Amniotic stem cell (primary cell): ENCODE data around the gene GUCY1B1.
"Not testable (repeated sequence)": the region's sequence is repeated elsewhere in the genome, so short reads cannot be mapped to it uniquely, and the experiment has no call there.

Experiments
- DNase-seq: peaks from one replicate; lab custom pipeline; 2025; lab: John Stamatoyannopoulos, UW

GUCY1B1 gene

DNA sequence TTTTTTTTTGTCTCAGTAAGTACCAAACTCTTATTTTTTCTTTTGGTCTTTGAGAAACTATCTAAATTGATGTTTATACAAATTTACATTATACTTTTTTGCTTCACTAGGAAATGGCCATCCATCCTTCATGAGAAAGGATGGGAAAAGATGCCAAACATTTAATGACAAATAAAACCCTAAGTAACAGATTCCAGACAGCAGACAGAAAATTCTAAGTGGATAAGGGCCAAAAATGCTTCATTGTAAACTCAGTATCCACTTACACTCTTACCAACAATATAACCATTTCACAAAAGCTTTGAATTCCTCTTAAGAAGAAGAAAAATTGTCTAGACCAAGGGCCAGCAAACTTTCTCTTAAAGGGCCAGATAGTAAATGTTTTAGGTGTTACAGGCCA is 3.5 kb downstream of the GUCY1B1 start:
- DNase-seq = no peak

GRCh38 chr4:155763551-155763950 is 4.7 kb downstream of the GUCY1B1 start:
- DNase-seq = no peak

DNA sequence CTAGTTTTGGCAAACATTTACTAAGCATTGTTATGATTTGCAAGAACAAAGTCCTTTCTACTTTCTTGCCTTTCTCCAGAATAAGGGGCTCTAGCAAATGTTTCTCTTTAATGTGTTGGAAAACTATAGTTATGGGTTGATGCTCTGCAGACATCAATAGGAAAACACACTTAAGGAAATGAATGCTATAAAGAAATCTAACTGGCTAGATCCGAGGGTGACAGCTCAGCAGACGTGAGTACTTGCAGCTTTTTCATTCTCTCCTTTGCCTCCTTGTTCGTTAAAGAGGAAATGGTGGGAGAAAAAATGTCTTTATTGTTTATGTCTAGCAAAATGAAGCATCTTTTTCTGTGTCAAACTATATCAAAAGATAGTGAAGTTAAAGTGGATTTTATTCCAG is 6.3 kb downstream of the GUCY1B1 start:
- DNase-seq = no peak

DNA sequence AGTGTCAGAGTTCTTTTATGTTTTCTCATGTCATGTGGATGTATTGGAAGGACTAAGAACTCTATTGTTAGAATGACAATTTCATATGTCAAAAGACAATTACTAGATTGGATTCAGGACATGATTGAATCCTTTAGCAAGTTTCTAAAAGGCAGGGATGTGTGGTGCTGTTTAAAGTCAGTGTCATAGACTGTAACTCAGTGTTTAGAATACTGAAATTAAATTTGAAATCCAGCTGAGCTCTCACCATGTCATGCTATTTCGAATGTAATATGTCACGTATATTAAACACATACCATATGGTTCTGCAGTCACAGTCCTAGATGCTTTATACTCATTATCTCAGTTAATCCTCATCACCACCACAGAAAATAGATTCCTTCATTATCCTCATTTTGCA is 7.8 kb downstream of the GUCY1B1 start:
- DNase-seq = no peak

GRCh38 chr4:155768370-155768769 is 9.5 kb downstream of the GUCY1B1 start:
- no peak for DNase-seq

GRCh38 chr4:155769090-155769489 is 10.3 kb downstream of the GUCY1B1 start:
- no peak for DNase-seq

DNA sequence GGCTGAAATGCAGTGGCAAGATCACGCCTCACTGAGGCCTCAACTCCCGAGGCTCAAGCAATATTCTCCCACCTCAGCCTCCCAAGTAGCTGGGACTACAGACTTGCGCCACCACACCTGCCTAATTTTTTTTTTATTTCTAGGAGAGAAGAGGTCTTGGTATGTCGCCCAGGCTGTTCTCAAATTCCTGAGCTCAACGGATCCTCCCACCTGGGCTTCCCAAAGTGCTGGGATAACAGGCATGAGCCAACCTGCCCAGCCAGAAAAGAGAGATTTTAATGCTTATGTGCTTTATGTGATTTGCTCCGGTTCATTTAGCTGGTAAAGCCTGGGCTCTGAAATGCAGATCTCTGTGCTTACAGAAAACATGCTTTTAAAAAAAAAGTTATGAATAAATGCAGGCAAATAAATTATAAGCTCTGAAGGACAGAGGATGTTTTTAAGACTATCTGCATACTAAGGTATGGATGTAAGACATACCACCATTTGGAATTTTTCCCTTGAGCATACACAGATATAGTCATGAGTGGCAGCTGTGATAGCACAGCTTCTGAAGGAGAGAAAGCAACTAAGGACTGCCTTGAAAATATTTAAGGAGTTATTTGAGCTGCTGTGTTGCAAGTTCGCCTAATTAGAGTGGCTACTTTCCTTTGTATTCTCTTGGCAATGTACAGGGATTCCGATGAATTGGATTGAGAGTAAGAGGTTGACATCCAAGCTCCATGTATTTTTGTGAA is 13.8 kb downstream of the GUCY1B1 start:
- DNase-seq = no peak

GRCh38 chr4:155773196-155773800 is 14.5 kb downstream of the GUCY1B1 start:
- DNase-seq = no peak

DNA sequence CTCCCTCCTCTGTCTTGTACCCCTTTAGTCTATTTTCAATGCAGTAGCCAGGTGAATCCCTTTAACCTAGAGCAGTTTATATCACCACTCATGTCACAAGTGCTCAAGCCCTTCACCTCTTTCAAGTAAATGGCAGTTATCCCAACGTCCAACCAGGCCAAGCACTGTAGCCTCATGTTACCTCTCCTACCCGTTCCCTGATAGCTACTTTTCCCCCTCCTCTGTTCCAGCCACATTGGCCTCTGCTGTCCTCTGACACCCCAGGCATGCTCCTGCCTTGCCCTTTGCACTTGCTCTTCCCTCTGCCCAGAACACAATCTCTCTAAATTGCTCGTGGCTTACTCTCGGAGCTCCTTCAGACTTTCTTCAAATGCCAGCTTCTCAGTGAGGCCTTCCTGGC is 15.2 kb downstream of the GUCY1B1 start:
- no peak for DNase-seq

DNA sequence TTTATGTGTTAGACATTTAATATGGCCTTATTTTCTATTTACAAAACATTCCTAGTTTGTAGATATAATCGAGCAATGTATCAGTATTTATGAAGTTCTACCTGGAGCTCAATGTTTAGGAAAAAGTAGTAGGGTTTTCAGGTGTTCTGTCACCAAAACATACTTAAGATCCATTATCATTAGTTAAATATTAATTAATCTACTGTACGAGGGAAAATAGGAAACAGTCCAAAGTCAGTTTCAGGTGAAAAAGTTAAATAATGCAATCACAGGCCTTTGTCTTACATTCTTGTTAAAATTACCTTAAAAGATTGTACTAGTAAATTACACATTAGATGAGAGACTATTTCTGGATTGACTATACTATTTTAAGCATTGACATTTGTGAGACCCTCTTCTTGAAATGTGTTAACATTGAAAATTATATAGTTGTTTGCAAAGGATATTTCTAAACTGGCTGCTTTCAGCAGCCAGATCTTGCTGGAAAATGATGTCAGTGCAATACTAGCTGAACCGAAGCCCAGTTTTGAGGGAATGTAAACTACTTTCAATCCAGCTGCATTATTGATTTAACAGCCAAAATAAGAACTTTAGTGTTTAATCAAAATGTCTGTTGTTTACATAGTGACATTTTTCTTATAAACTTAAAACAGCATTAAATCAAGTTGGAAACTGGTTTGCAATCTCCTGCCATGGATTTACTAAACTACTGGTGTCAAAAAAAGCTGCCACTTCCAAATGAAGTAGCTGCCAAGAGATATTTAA is 19.3 kb downstream of the GUCY1B1 start:
- DNase-seq = no peak

- no peak for DNase-seq
Measured at GRCh38 chr4:155780775-155781174, 22.0 kb downstream of the GUCY1B1 start.

DNA sequence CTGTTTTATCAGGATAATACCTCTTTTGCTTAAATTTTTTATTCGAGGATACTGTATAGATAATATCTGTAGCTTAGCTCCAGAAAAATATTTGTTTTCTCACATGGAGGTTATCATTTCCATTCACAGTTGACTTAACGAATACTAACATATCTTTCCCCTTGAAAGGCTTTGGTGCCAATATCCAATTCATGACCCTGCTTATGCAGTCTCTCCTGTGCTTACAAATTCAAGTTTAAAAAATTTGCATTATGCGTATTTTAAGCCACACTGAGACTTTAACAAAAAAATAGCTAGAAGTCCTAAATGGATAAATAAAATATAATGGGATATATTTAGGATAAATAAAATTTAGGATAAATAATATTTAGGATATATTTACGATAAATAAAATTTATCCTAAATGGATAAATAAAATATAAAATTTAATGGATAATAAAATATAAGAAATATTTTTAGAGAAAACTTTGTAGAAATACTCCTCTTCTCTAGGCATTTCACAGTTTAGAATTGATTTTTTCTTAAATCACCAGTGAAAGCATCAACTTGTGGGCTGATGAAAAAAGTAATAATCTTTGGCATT is 22.5 kb downstream of the GUCY1B1 start:
- DNase-seq = no peak

- no peak for DNase-seq
Measured at GRCh38 chr4:155784637-155785036, 25.8 kb downstream of the GUCY1B1 start.

DNA sequence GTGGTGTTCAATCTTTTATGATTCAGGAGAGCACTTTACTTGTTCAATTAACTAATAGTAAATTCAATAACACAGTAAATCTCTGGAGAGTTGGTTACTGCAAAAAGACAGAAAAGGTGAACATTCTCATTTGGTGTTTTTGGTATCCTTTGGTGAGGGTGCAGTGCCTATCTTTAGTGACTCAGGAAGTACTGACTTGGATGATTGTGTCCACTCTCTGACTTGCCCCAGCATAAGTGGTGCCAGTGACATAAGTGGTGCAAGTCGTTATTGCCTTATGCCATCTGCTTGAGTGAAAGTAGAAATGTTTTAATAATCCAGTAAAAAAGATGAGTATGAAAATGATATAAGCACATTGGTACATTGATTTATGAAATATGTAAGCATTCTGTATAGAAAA is 27.0 kb downstream of the GUCY1B1 start:
- DNase-seq = no peak

DNA sequence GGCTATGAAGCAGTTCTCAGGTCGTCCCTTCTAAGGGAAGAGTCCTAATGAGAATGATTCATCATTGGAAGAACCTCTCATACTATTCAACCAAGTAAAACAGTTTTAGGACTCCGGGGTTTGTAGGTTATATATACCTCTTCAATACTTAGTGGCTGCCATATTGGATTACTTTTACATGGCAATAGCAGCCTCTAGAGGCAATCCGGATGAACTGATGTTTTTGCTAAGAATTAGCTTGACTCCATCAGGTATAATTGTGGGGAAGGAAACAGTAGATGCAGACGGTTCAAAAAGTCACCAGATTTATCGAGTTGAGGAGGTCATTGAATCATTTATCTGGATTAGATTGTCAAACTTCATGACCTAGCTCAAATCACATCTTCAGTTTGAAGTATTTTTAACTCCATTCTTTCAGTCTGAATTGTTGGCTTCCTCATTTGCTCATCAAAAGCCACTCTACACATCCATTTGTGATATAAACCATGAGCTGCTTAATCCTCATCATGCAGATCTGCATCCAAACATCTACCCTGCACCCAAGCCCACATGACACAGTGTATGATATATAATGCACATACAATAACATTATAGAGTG is 28.4 kb downstream of the GUCY1B1 start:
- DNase-seq = no peak

- no peak for DNase-seq
Measured at GRCh38 chr4:155789391-155789790, 30.6 kb downstream of the GUCY1B1 start.

DNA sequence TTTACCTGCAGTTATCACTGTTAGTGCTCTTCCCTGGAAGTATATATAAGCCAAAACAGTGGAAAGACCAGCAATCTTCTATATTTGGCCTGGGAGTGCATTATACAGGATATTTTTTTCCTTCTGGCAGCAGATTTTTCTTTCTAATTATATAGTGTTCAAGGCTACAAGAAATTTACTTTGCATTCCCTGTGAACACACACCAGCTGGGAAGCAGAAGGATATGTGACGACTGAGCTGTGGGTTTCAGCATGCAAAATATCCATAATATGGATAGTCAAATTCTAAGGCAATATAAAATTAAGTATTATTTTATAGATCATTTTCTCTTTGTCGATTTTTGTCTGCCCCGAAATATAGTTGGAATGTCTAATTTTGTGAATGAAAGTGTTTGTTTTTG is 31.2 kb downstream of the GUCY1B1 start:
- DNase-seq = no peak

DNA sequence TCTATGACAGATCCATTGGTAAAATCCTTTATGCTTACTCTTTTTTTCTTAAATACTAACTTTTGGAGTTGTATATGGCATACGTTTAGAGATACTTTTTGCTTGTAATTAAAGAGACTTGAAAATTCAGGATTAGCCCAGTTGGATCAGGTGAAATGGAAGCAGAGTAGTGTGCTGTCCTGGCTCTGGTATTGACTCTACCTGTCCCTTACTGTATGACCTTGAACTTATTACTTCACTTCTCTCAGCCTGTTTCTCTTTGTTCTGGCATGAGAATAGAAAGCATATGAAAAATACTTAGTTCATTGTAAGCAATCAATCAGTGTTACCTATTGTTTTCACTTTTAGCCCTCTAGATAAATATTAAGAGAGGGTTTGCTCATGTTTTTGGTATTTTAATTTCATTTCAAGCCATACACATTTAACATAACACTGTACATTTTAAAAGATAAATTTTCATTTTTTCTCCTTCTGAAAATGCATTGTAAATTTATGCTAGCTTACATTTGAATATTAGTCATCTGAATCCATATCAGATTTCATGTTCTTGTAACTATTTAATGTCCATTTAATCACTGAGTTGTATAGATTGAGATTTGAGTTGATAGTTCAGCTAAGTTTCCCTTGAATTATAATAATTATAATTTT is 35.9 kb downstream of the GUCY1B1 start:
- DNase-seq = no peak

GRCh38 chr4:155795991-155796390 is 37.2 kb downstream of the GUCY1B1 start:
- no peak for DNase-seq

- not testable (repeated sequence) for DNase-seq
Measured at GRCh38 chr4:155797581-155797980, 38.8 kb downstream of the GUCY1B1 start.

GRCh38 chr4:155799116-155799793 is 40.4 kb downstream of the GUCY1B1 start:
- no peak for DNase-seq
